ENCODE measurements around the gene UST.
"Not testable (repeated sequence)": the region's sequence is repeated elsewhere in the genome, so short reads cannot be mapped to it uniquely, and the experiment has no call there.

The UST gene

GRCh38 chr6:148986608-148987007, 239.8 kb downstream of the UST start:
- DNase-seq = no peak

- no peak for DNase-seq
These were observed 241.2 kb downstream of the UST start for GRCh38 chr6:148987982-148988381.

- DNase-seq = no peak
These were observed 242.8 kb downstream of the UST start for GRCh38 chr6:148989585-148989984.

GRCh38 chr6:148990403-148990802, 243.6 kb downstream of the UST start:
- no peak for DNase-seq

GRCh38 chr6:148996815-148997214, 250.0 kb downstream of the UST start:
- no peak for DNase-seq

- DNase-seq = no peak
These were observed 251.0 kb downstream of the UST start for GRCh38 chr6:148997865-148998264.

GRCh38 chr6:148998704-148999103, 251.9 kb downstream of the UST start:
- DNase-seq = no peak

GRCh38 chr6:148999501-148999900, 252.7 kb downstream of the UST start:
- DNase-seq = no peak

- no peak for DNase-seq
These were observed 253.2 kb downstream of the UST start for GRCh38 chr6:148999929-149000468.

GRCh38 chr6:149001422-149001821, 254.6 kb downstream of the UST start:
- no peak for DNase-seq

GRCh38 chr6:149003560-149003959, 256.7 kb downstream of the UST start:
- DNase-seq = no peak

- DNase-seq = no peak
These were observed 257.8 kb downstream of the UST start for GRCh38 chr6:149004664-149005063.

- not testable (repeated sequence) for DNase-seq
These were observed 259.4 kb downstream of the UST start for GRCh38 chr6:149006236-149006635.

- DNase-seq = no peak
These were observed 259.8 kb downstream of the UST start for GRCh38 chr6:149006671-149007070.

- DNase-seq = no peak
These were observed 261.0 kb downstream of the UST start for GRCh38 chr6:149007846-149008245.

GRCh38 chr6:149008741-149009140, 261.9 kb downstream of the UST start:
- no peak for DNase-seq

- DNase-seq = no peak
These were observed 265.3 kb downstream of the UST start for GRCh38 chr6:149012040-149012545.

GRCh38 chr6:149013586-149014344, 266.9 kb downstream of the UST start:
- DNase-seq = peak in 1 of 2 experiments; percentile 6

GRCh38 chr6:149014631-149015534, 268.1 kb downstream of the UST start:
- DNase-seq = no peak

- no peak for DNase-seq
These were observed 269.0 kb downstream of the UST start for GRCh38 chr6:149015535-149016525.

GRCh38 chr6:149016716-149017115, 269.9 kb downstream of the UST start:
- DNase-seq = no peak

- DNase-seq = no peak
These were observed 273.5 kb downstream of the UST start for GRCh38 chr6:149020319-149020718.
